A673 (cell line): ENCODE data around the gene SOX4. TPM values are rescaled to one million over a fixed set of nuclear protein-coding genes. Genes with fewer than 3 reads are reported as not detected.
A peak's percentile ranks its signal among the peaks of the same experiment; 100 is the strongest.

Experiments
- BruUV-seq: library from RNA; stranded (reverse); fragments of 400-500 nt; replicated peaks from 2 replicates; lab custom pipeline; 2021; lab: Mats Ljungman, UMichigan
- CTCF ChIA-PET: fragments of 300-600 bp; sonication (Branson Sonifier 250); formaldehyde crosslinking; loops from one replicate; lab custom pipeline; 2022; ENCODE audit warnings: antibody characterized with exemption; lab: Charles Lee
- POLR2A ChIA-PET: fragments of 300-600 bp; sonication (Branson Sonifier 250); formaldehyde crosslinking; loops from one replicate; lab custom pipeline; 2022; ENCODE audit warnings: antibody characterized with exemption; ENCODE audit not compliant: low non-redundant PET; lab: Charles Lee
- DNase-seq: peaks from one replicate; pipeline ENCODE4 v3.0.0-alpha.2; 2015; ENCODE audit warnings: low spot score
- H3K27ac ChIP-seq: fragments of 200-600 bp; sonication (generic); 2 replicates; pipeline ENCODE4 v1.5.1; 2016; ENCODE audit warnings: mixed run types, low read depth, mild to moderate bottlenecking, mixed read lengths, antibody characterized with exemption, low read length; ENCODE audit not compliant: poor library complexity, severe bottlenecking
- H3K27me3 ChIP-seq: fragments of 200-600 bp; sonication (generic); replicated peaks from 2 replicates; pipeline ENCODE4 v1.6.1; 2017; ENCODE audit warnings: mixed run types, low read depth, mild to moderate bottlenecking, mixed read lengths, antibody characterized with exemption, low read length; ENCODE audit not compliant: insufficient read depth, poor library complexity
- H3K36me3 ChIP-seq: fragments of 200-600 bp; sonication (generic); 2 replicates; pipeline ENCODE4 v1.6.1; 2016; ENCODE audit warnings: mixed run types, mild to moderate bottlenecking, mixed read lengths, antibody characterized with exemption, low read length; ENCODE audit not compliant: insufficient read depth, poor library complexity, severe bottlenecking
- H3K4me1 ChIP-seq: fragments of 200-600 bp; sonication (generic); 2 replicates; pipeline ENCODE4 v1.6.1; 2017; ENCODE audit warnings: mixed run types, mild to moderate bottlenecking, mixed read lengths, antibody characterized with exemption, low read length; ENCODE audit not compliant: insufficient read depth, poor library complexity, severe bottlenecking
- H3K4me3 ChIP-seq: fragments of 200-600 bp; sonication (generic); 2 replicates; pipeline ENCODE4 v1.5.1; 2016; ENCODE audit warnings: low read depth, mixed run types, mild to moderate bottlenecking, mixed read lengths, low read length; ENCODE audit not compliant: poor library complexity, severe bottlenecking
- H3K9me3 ChIP-seq: fragments of 200-600 bp; sonication (generic); 2 replicates; pipeline ENCODE4 v1.6.1; 2016; ENCODE audit warnings: mixed run types, low read depth, mild to moderate bottlenecking, mixed read lengths, antibody characterized with exemption, low read length; ENCODE audit not compliant: poor library complexity, severe bottlenecking
- EZH2 ChIP-seq: fragments of 200-600 bp; sonication (generic); IDR thresholded peaks from 2 replicates; pipeline ENCODE4 v1.6.1; 2017; ENCODE audit warnings: borderline replicate concordance, low read depth, mild to moderate bottlenecking, mixed read lengths, antibody characterized with exemption, low read length; ENCODE audit not compliant: poor library complexity, severe bottlenecking
- intact Hi-C: fragments of 100-400 bp; cut with micrococcal nuclease; formaldehyde crosslinking; loops from one replicate; pipeline ENCODE4 v1.10.0; 2022; ENCODE audit not compliant: unreplicated experiment
- total RNA-seq: library from RNA; stranded (reverse); gene quantifications from 2 replicates; pipeline ENCODE4 v1.2.3, GENCODE V29; 2021
- TF ChIP-seq, protein P1 (sequence below): fragments of 300-800, 200-600 bp; sonication (generic); conservative IDR thresholded peaks from 2 replicates; pipeline ENCODE4 v1.5.1; 2017; ENCODE audit warnings: low read depth, mild to moderate bottlenecking, antibody characterized with exemption, low read length, moderate library complexity, mixed read lengths

Gene SOX4
- total RNA-seq, 1 experiment from 2014 or later, result 59.4 TPM

DNA sequence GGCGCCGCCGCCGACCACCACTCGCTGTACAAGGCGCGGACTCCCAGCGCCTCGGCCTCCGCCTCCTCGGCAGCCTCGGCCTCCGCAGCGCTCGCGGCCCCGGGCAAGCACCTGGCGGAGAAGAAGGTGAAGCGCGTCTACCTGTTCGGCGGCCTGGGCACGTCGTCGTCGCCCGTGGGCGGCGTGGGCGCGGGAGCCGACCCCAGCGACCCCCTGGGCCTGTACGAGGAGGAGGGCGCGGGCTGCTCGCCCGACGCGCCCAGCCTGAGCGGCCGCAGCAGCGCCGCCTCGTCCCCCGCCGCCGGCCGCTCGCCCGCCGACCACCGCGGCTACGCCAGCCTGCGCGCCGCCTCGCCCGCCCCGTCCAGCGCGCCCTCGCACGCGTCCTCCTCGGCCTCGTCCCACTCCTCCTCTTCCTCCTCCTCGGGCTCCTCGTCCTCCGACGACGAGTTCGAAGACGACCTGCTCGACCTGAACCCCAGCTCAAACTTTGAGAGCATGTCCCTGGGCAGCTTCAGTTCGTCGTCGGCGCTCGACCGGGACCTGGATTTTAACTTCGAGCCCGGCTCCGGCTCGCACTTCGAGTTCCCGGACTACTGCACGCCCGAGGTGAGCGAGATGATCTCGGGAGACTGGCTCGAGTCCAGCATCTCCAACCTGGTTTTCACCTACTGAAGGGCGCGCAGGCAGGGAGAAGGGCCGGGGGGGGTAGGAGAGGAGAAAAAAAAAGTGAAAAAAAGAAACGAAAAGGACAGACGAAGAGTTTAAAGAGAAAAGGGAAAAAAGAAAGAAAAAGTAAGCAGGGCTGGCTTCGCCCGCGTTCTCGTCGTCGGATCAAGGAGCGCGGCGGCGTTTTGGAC lies 2.0 kb downstream of the SOX4 start:
- Histone ChIP-seq H3K36me3 (peaks cover 28% of the 10 kb centered on the region), H3K4me1 (peaks cover 19% of the 10 kb centered on the region), H3K27ac (peak overlapping the region; percentile 89), H3K9me3 (no peaks in the 10 kb centered on the region), H3K4me3 (peak overlapping the region; percentile 86), H3K27me3 (no peaks in the 10 kb centered on the region)
- BruUV-seq, result no TSS peak
- TF ChIP-seq EZH2, result no peak
- TF ChIP-seq, protein P1, sequence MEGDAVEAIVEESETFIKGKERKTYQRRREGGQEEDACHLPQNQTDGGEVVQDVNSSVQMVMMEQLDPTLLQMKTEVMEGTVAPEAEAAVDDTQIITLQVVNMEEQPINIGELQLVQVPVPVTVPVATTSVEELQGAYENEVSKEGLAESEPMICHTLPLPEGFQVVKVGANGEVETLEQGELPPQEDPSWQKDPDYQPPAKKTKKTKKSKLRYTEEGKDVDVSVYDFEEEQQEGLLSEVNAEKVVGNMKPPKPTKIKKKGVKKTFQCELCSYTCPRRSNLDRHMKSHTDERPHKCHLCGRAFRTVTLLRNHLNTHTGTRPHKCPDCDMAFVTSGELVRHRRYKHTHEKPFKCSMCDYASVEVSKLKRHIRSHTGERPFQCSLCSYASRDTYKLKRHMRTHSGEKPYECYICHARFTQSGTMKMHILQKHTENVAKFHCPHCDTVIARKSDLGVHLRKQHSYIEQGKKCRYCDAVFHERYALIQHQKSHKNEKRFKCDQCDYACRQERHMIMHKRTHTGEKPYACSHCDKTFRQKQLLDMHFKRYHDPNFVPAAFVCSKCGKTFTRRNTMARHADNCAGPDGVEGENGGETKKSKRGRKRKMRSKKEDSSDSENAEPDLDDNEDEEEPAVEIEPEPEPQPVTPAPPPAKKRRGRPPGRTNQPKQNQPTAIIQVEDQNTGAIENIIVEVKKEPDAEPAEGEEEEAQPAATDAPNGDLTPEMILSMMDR, result no peak
- CTCF ChIA-PET, result no interaction called here
- intact Hi-C loops, result loop anchor here (2.0 to 5.0 kb wide), 2 partner anchors 147 to 339 kb away; no protein-coding TSS in a partner anchor
- peak; percentile 45 for DNase-seq
- POLR2A ChIA-PET, result interaction anchor here (0.6 kb wide), 1 partner anchor 598 kb away, joined by 3 read pairs; no protein-coding TSS in a partner anchor

DNA sequence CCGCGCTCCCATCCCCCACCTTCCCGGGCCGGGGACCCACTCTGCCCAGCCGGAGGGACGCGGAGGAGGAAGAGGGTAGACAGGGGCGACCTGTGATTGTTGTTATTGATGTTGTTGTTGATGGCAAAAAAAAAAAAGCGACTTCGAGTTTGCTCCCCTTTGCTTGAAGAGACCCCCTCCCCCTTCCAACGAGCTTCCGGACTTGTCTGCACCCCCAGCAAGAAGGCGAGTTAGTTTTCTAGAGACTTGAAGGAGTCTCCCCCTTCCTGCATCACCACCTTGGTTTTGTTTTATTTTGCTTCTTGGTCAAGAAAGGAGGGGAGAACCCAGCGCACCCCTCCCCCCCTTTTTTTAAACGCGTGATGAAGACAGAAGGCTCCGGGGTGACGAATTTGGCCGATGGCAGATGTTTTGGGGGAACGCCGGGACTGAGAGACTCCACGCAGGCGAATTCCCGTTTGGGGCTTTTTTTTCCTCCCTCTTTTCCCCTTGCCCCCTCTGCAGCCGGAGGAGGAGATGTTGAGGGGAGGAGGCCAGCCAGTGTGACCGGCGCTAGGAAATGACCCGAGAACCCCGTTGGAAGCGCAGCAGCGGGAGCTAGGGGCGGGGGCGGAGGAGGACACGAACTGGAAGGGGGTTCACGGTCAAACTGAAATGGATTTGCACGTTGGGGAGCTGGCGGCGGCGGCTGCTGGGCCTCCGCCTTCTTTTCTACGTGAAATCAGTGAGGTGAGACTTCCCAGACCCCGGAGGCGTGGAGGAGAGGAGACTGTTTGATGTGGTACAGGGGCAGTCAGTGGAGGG lies 2.8 kb downstream of the SOX4 start:
- H3K36me3 ChIP-seq, result peaks cover 28% of the 10 kb centered on the region
- ChIA-PET POLR2A (interaction anchor here (0.6 to 0.7 kb wide), 2 partner anchors 227 to 389 kb away, joined by 3 to 7 read pairs; no protein-coding TSS in a partner anchor), CTCF (interaction anchor here (0.6 to 0.7 kb wide), 2 partner anchors 255 to 353 kb away, joined by 3 to 4 read pairs; no protein-coding TSS in a partner anchor)
- H3K27me3 ChIP-seq, result no peaks in the 10 kb centered on the region
- H3K9me3 ChIP-seq, result no peaks in the 10 kb centered on the region
- peak overlapping the region; percentile 86 for H3K4me3 ChIP-seq
- peak overlapping the region; percentile 89 for H3K27ac ChIP-seq
- intact Hi-C loops, result loop anchor here (2.0 to 5.0 kb wide), 2 partner anchors 146 to 338 kb away; no protein-coding TSS in a partner anchor
- peaks cover 19% of the 10 kb centered on the region for H3K4me1 ChIP-seq
- no peak for TF ChIP-seq EZH2
- TF ChIP-seq, protein P1, result no peak
- no TSS peak for BruUV-seq
- peak; percentile 46 for DNase-seq

DNA sequence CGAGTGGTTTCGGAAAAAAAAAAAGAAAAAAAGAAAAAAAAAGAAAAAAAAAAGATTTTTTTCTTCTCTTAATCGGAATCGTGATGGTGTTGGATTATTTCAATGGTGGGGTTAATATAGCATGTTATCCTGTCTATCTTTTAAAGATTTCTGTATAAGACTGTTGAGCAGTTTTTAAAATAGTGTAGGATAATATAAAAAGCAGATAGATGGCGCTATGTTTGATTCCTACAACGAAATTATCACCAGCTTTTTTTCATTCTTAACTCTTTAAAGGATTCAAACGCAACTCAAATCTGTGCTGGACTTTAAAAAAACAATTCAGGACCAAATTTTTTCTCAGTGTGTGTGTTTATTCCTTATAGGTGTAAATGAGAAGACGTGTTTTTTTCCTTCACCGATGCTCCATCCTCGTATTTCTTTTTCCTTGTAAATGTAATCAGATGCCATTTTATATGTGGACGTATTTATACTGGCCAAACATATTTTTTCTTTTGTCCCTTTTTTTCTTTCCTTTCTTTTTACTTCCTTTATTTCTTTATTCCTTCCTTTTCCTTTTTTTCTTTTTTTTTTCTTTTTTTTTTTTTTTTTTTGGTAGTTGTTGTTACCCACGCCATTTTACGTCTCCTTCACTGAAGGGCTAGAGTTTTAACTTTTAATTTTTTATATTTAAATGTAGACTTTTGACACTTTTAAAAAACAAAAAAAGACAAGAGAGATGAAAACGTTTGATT lies 3.6 kb downstream of the SOX4 start:
- no peak for TF ChIP-seq EZH2
- TF ChIP-seq, protein P1, result peak; percentile 68
- intact Hi-C loops, result loop anchor here (2.0 to 5.0 kb wide), 2 partner anchors 145 to 338 kb away; no protein-coding TSS in a partner anchor
- Histone ChIP-seq H3K27me3 (no peaks in the 10 kb centered on the region), H3K4me1 (peaks cover 19% of the 10 kb centered on the region), H3K36me3 (peaks cover 28% of the 10 kb centered on the region), H3K9me3 (no peaks in the 10 kb centered on the region), H3K27ac (peak overlapping the region; percentile 46), H3K4me3 (peak overlapping the region; percentile 86)
- DNase-seq, result peak; percentile 70
- BruUV-seq, result TSS peak; percentile 8
- CTCF ChIA-PET, result interaction anchor here (0.7 kb wide), 1 partner anchor 256 kb away, joined by 4 read pairs; no protein-coding TSS in a partner anchor
- POLR2A ChIA-PET, result no interaction called here
